Stimulated activated naive CD8-positive, alpha-beta T cell treated with anti-CD3 and anti-CD28 coated beads, Interleukin-15, amount 100 ng/mL, for 72 hours (primary cell): ENCODE data around the gene SVIL.
"Not testable (repeated sequence)": the region's sequence is repeated elsewhere in the genome, so short reads cannot be mapped to it uniquely, and the experiment has no call there.

Source experiments
- ATAC-seq: fragments of 150-1000 bp; cut with Tn5 transposase; 2 replicates; pipeline ENCODE4 v1.10.0; 2021; ENCODE audit warnings: mild to moderate bottlenecking, moderate library complexity
- DNase-seq, 2 donors: peaks; one replicate each; pipeline ENCODE4 v3.0.0; 2021 to 2022
- H3K27ac Mint-ChIP-seq, 2 donors: one replicate each; pipeline ENCODE4 v1.8.0; 2022; ENCODE audit warnings: mild to moderate bottlenecking in 2 of 2, mixed read lengths in 2 of 2, moderate library complexity in 2 of 2
- H3K27me3 Mint-ChIP-seq: one replicate; pipeline ENCODE4 v1.8.0; 2022; ENCODE audit warnings: mixed read lengths
- H3K4me1 Mint-ChIP-seq: one replicate; pipeline ENCODE4 v1.8.0; 2022; ENCODE audit warnings: mild to moderate bottlenecking, mixed read lengths
- H3K4me3 Mint-ChIP-seq, 2 donors: one replicate each; pipeline ENCODE4 v1.8.0; 2022; ENCODE audit warnings: mild to moderate bottlenecking in 2 of 2, mixed read lengths in 2 of 2, moderate library complexity in 1 of 2
- H3K9me3 Mint-ChIP-seq, 2 donors: one replicate each; pipeline ENCODE4 v1.8.0; 2022; ENCODE audit warnings: mixed read lengths in 2 of 2

SVIL gene

GRCh38 chr10:29619241-29619669, 15.5 kb downstream of the SVIL start:
- Mint-ChIP-seq H3K9me3 (no peaks in the 10 kb centered on the region), H3K27ac (no peak overlapping the region), H3K4me3 (no peak overlapping the region), H3K4me1 (no peaks in the 10 kb centered on the region), H3K27me3 (no peaks in the 10 kb centered on the region)
- no peak for DNase-seq
- no peak for ATAC-seq

GRCh38 chr10:29618341-29619171, 16.2 kb downstream of the SVIL start:
- Mint-ChIP-seq H3K27me3 (no peaks in the 10 kb centered on the region), H3K27ac (no peak overlapping the region), H3K9me3 (no peaks in the 10 kb centered on the region), H3K4me1 (no peaks in the 10 kb centered on the region), H3K4me3 (no peak overlapping the region)
- ATAC-seq: no peak
- no peak for DNase-seq

GRCh38 chr10:29617880-29618340, 16.9 kb downstream of the SVIL start:
- ATAC-seq (no peak), DNase-seq (no peak)
- no peaks in the 10 kb centered on the region for H3K4me1 Mint-ChIP-seq
- no peak overlapping the region for H3K4me3 Mint-ChIP-seq
- H3K9me3 Mint-ChIP-seq: no peaks in the 10 kb centered on the region
- no peaks in the 10 kb centered on the region for H3K27me3 Mint-ChIP-seq
- no peak overlapping the region for H3K27ac Mint-ChIP-seq

GRCh38 chr10:29616542-29616941, 18.2 kb downstream of the SVIL start:
- no peak overlapping the region for H3K4me3 Mint-ChIP-seq
- no peak for DNase-seq
- no peak for ATAC-seq
- no peak overlapping the region for H3K27ac Mint-ChIP-seq
- no peaks in the 10 kb centered on the region for H3K9me3 Mint-ChIP-seq
- H3K27me3 Mint-ChIP-seq: no peaks in the 10 kb centered on the region
- no peaks in the 10 kb centered on the region for H3K4me1 Mint-ChIP-seq

- peak overlapping the region in 1 of 2 donors; percentile 61 for H3K27ac Mint-ChIP-seq
Measured at GRCh38 chr10:29615195-29615594, 19.6 kb downstream of the SVIL start.

GRCh38 chr10:29614289-29614688, 20.5 kb downstream of the SVIL start:
- H3K27ac Mint-ChIP-seq, H3K4me1 Mint-ChIP-seq, H3K27me3 Mint-ChIP-seq, H3K9me3 Mint-ChIP-seq, ATAC-seq, H3K4me3 Mint-ChIP-seq, DNase-seq: not testable (repeated sequence)

More at GRCh38 chr10:29615195-29615594, 19.6 kb downstream of the SVIL start:
- Mint-ChIP-seq H3K27me3 (no peaks in the 10 kb centered on the region), H3K4me3 (no peak overlapping the region), H3K9me3 (peaks cover 0 to 6% of the 10 kb centered on the region in 2 donors), H3K4me1 (no peaks in the 10 kb centered on the region)
- no peak for DNase-seq
- ATAC-seq: no peak

GRCh38 chr10:29613791-29614190, 21.0 kb downstream of the SVIL start:
- DNase-seq (no peak), ATAC-seq (no peak)
- Mint-ChIP-seq H3K4me3 (no peak overlapping the region), H3K27me3 (no peaks in the 10 kb centered on the region), H3K27ac (no peak overlapping the region), H3K9me3 (peaks cover 6 to 7% of the 10 kb centered on the region in 2 donors), H3K4me1 (no peaks in the 10 kb centered on the region)

- H3K4me1 Mint-ChIP-seq: no peaks in the 10 kb centered on the region
- DNase-seq (no peak), ATAC-seq (no peak)
- peaks cover 6 to 7% of the 10 kb centered on the region in 2 donors for H3K9me3 Mint-ChIP-seq
- no peak overlapping the region for H3K27ac Mint-ChIP-seq
- no peaks in the 10 kb centered on the region for H3K27me3 Mint-ChIP-seq
- no peak overlapping the region for H3K4me3 Mint-ChIP-seq
Measured at GRCh38 chr10:29613196-29613595, 21.6 kb downstream of the SVIL start.

- DNase-seq (no peak), ATAC-seq (no peak)
- peaks cover 6 to 7% of the 10 kb centered on the region in 2 donors for H3K9me3 Mint-ChIP-seq
- no peaks in the 10 kb centered on the region for H3K27me3 Mint-ChIP-seq
- H3K27ac Mint-ChIP-seq: no peak overlapping the region
- H3K4me1 Mint-ChIP-seq: no peaks in the 10 kb centered on the region
- no peak overlapping the region for H3K4me3 Mint-ChIP-seq
Measured at GRCh38 chr10:29612657-29613056, 22.1 kb downstream of the SVIL start.

GRCh38 chr10:29611781-29612381, 22.9 kb downstream of the SVIL start:
- DNase-seq: no peak
- Mint-ChIP-seq H3K9me3 (peaks cover 6 to 7% of the 10 kb centered on the region in 2 donors), H3K27me3 (no peaks in the 10 kb centered on the region), H3K4me3 (no peak overlapping the region), H3K27ac (no peak overlapping the region), H3K4me1 (no peaks in the 10 kb centered on the region)
- no peak for ATAC-seq

- no peak for ATAC-seq
- H3K27me3 Mint-ChIP-seq: no peaks in the 10 kb centered on the region
- H3K27ac Mint-ChIP-seq: no peak overlapping the region
- no peak for DNase-seq
- no peak overlapping the region for H3K4me3 Mint-ChIP-seq
- no peaks in the 10 kb centered on the region for H3K4me1 Mint-ChIP-seq
- peaks cover 6 to 7% of the 10 kb centered on the region in 2 donors for H3K9me3 Mint-ChIP-seq
Measured at GRCh38 chr10:29610876-29611647, 23.7 kb downstream of the SVIL start.

- not testable (repeated sequence) for DNase-seq, H3K4me3 Mint-ChIP-seq, ATAC-seq, H3K9me3 Mint-ChIP-seq, H3K27me3 Mint-ChIP-seq, H3K4me1 Mint-ChIP-seq
- H3K27ac Mint-ChIP-seq: peak overlapping the region; percentile 27 to 92
Measured at GRCh38 chr10:29610331-29610730, 24.4 kb downstream of the SVIL start.

GRCh38 chr10:29609696-29610095, 25.1 kb downstream of the SVIL start:
- ATAC-seq: no peak
- Mint-ChIP-seq H3K27me3 (no peaks in the 10 kb centered on the region), H3K4me3 (no peak overlapping the region), H3K4me1 (no peaks in the 10 kb centered on the region), H3K27ac (no peak overlapping the region), H3K9me3 (peaks cover 6 to 7% of the 10 kb centered on the region in 2 donors)
- no peak for DNase-seq

GRCh38 chr10:29608476-29609301, 26.1 kb downstream of the SVIL start:
- Mint-ChIP-seq H3K9me3 (peaks cover 6 to 7% of the 10 kb centered on the region in 2 donors), H3K4me3 (no peak overlapping the region), H3K4me1 (no peaks in the 10 kb centered on the region), H3K27me3 (no peaks in the 10 kb centered on the region), H3K27ac (no peak overlapping the region)
- no peak for ATAC-seq
- no peak for DNase-seq

- ATAC-seq (no peak), DNase-seq (no peak)
- peaks cover 6 to 7% of the 10 kb centered on the region in 2 donors for H3K9me3 Mint-ChIP-seq
- H3K4me1 Mint-ChIP-seq: no peaks in the 10 kb centered on the region
- H3K27me3 Mint-ChIP-seq: no peaks in the 10 kb centered on the region
- no peak overlapping the region for H3K27ac Mint-ChIP-seq
- no peak overlapping the region for H3K4me3 Mint-ChIP-seq
Measured at GRCh38 chr10:29608062-29608461, 26.7 kb downstream of the SVIL start.
